ENCODE results near the gene APOBEC3C.

DNA sequence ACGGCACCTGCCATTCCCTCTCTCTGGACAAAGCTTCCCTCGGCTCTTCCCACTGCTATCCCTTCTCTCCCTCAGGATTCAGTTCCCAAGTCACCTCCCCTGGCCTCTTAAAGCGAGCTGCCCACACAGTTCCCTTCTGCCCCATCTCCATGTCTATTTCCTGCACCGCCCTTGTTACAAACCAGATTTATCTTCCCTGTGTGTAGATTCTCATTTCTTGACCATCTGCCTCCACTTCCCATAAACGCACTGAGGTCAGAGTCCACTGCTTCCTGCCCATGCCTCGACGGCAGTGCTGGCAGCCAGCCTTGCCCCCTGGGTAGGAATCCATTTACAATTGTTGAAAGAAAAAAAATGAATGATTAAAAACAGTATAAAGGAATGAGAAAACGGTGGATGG, 43.5 kb upstream of the APOBEC3C start:
- no peak for TF ChIP-seq POLR2AphosphoS5 (IDR thresholded peaks at IDR 0.05; ENCODE audit: low read depth, low read length)
- no peak for TF ChIP-seq POLR2A (IDR thresholded peaks at IDR 0.05; ENCODE audit: low read depth, low read length)
- TF ChIP-seq TAF1 (IDR thresholded peaks at IDR 0.05; ENCODE audit: borderline replicate concordance, low read depth, low read length): no peak

Measured in GM12892 (cell line).